IMR-90 (cell line): Measurements from ENCODE around the gene CD28. TPM values are rescaled to one million over a fixed set of nuclear protein-coding genes. Genes with fewer than 3 reads are reported as not detected.

Experiments used
- ATAC-seq: fragments of 200-7000 bp; cut with Tn5 transposase; 2 replicates; pipeline ENCODE4 v1.9.1; 2020; ENCODE audit warnings: low read depth, mild to moderate bottlenecking, moderate library complexity
- BruUV-seq: library from RNA; stranded (reverse); fragments of 400-500 nt; replicated peaks from 2 replicates; lab custom pipeline; 2021; lab: Mats Ljungman, UMichigan
- CTCF ChIA-PET: fragments of 300-600 bp; formaldehyde crosslinking; extraction: SDS; loops from one replicate; lab custom pipeline; 2021; ENCODE audit warnings: antibody characterized with exemption; lab: Yijun Ruan, JAX
- POLR2A ChIA-PET: fragments of 300-600 bp; sonication (Branson Sonifier 250); formaldehyde crosslinking; loops from one replicate; lab custom pipeline; 2022; ENCODE audit warnings: antibody characterized with exemption; ENCODE audit not compliant: unreplicated experiment; lab: Charles Lee
- DNase-seq: peaks from one replicate; pipeline ENCODE4 v3.0.0; 2013
- H2AFZ ChIP-seq: replicated peaks from 2 replicates; pipeline ENCODE3; 2013; ENCODE audit warnings: low read length, mild to moderate bottlenecking; ENCODE audit not compliant: poor library complexity
- H2AK5ac ChIP-seq: 2 replicates; pipeline ENCODE4 v1.6.1; 2013; ENCODE audit warnings: low read depth, low read length, inconsistent platforms
- H2AK9ac ChIP-seq: replicated peaks from 2 replicates; pipeline ENCODE3; 2013; ENCODE audit warnings: mild to moderate bottlenecking, low read depth, low read length, moderate library complexity; ENCODE audit not compliant: poor library complexity
- H2BK120ac ChIP-seq: 2 replicates; pipeline ENCODE4 v1.6.1; 2013; ENCODE audit warnings: low read depth, low read length, inconsistent platforms
- H2BK15ac ChIP-seq: 3 replicates; pipeline ENCODE4 v1.6.1; 2013; ENCODE audit warnings: low read depth, low read length, inconsistent platforms
- H2BK20ac ChIP-seq: 2 replicates; pipeline ENCODE4 v1.6.1; 2013; ENCODE audit warnings: low read depth, mild to moderate bottlenecking, inconsistent platforms, low read length, moderate library complexity
- H2BK5ac ChIP-seq: 2 replicates; pipeline ENCODE4 v1.6.1; 2013; ENCODE audit warnings: mild to moderate bottlenecking, low read depth, low read length, inconsistent platforms; ENCODE audit not compliant: poor library complexity, severe bottlenecking
- H3K14ac ChIP-seq: replicated peaks from 2 replicates; pipeline ENCODE4 v1.6.1; 2013; ENCODE audit warnings: low read depth, low read length, inconsistent platforms
- H3K18ac ChIP-seq: 2 replicates; pipeline ENCODE4 v1.6.1; 2013; ENCODE audit warnings: low read depth, low read length, control low read depth
- H3K23ac ChIP-seq: 2 replicates; pipeline ENCODE4 v1.6.1; 2013; ENCODE audit warnings: low read depth, low read length, inconsistent platforms
- H3K27ac ChIP-seq: 2 replicates; pipeline ENCODE4 v1.5.1; 2013; ENCODE audit warnings: mild to moderate bottlenecking, control low read depth, low read length; ENCODE audit not compliant: insufficient read depth
- H3K27me3 ChIP-seq: 2 replicates; pipeline ENCODE4 v1.6.1; 2013; ENCODE audit warnings: low read length; ENCODE audit not compliant: control insufficient read depth, insufficient read depth
- H3K36me3 ChIP-seq: 2 replicates; pipeline ENCODE4 v1.6.1; 2013; ENCODE audit warnings: low read length, mixed read lengths; ENCODE audit not compliant: control insufficient read depth, insufficient read depth
- H3K4ac ChIP-seq: 2 replicates; pipeline ENCODE4 v1.6.1; 2013; ENCODE audit warnings: low read depth, low read length, inconsistent platforms
- H3K4me1 ChIP-seq: 2 replicates; pipeline ENCODE4 v1.6.1; 2013; ENCODE audit warnings: low read length, mixed read lengths; ENCODE audit not compliant: control insufficient read depth, insufficient read depth
- H3K4me2 ChIP-seq: 2 replicates; pipeline ENCODE4 v1.6.1; 2013; ENCODE audit warnings: low read depth, mild to moderate bottlenecking, control low read depth, low read length, moderate library complexity
- H3K4me3 ChIP-seq: 2 replicates; pipeline ENCODE4 v1.5.1; 2013; ENCODE audit warnings: low read depth, mild to moderate bottlenecking, control low read depth, low read length, moderate library complexity; ENCODE audit not compliant: insufficient read depth
- H3K56ac ChIP-seq: 2 replicates; pipeline ENCODE4 v1.6.1; 2013; ENCODE audit warnings: low read length, inconsistent platforms; ENCODE audit not compliant: insufficient read depth; ENCODE audit errors: extremely low read depth
- H3K79me1 ChIP-seq, 2 experiments: 2 replicates each; pipeline ENCODE4 v1.6.1; 2013; ENCODE audit warnings: low read length in 2 of 2, inconsistent platforms in 1 of 2, low read depth in 1 of 2
- H3K9ac ChIP-seq: 2 replicates; pipeline ENCODE4 v1.6.1; 2013; ENCODE audit warnings: low read depth, low read length, control low read depth
- H3K9me1 ChIP-seq: 2 replicates; pipeline ENCODE4 v1.6.1; 2013; ENCODE audit warnings: low read length, inconsistent platforms; ENCODE audit not compliant: insufficient read depth
- H3K9me3 ChIP-seq: 2 replicates; pipeline ENCODE4 v1.6.1; 2013; ENCODE audit warnings: low read length; ENCODE audit not compliant: control insufficient read depth, insufficient read depth
- H4K20me1 ChIP-seq: 2 replicates; pipeline ENCODE4 v1.6.1; 2013; ENCODE audit warnings: low read length, inconsistent platforms; ENCODE audit not compliant: insufficient read depth
- H4K5ac ChIP-seq: 2 replicates; pipeline ENCODE4 v1.6.1; 2013; ENCODE audit warnings: mild to moderate bottlenecking, low read depth, low read length, control low read depth
- H4K8ac ChIP-seq, 2 experiments: 2 replicates each; pipeline ENCODE4 v1.6.1; 2013; ENCODE audit warnings: low read depth in 2 of 2, low read length in 2 of 2, control low read depth in 1 of 2, inconsistent platforms in 1 of 2
- H4K91ac ChIP-seq: 2 replicates; pipeline ENCODE4 v1.6.1; 2013; ENCODE audit warnings: low read depth, low read length, inconsistent platforms; ENCODE audit not compliant: insufficient read depth
- BHLHE40 ChIP-seq: fragments of 150-350 bp; IDR thresholded peaks from 2 replicates; pipeline ENCODE4 v1.6.1; 2016; ENCODE audit warnings: mild to moderate bottlenecking, low read depth, low read length
- CEBPB ChIP-seq: IDR thresholded peaks from 2 replicates; pipeline ENCODE4 v1.6.1; 2012; ENCODE audit warnings: low read depth, low read length, improper control_type of control experiment
- CHD1 ChIP-seq: IDR thresholded peaks from 2 replicates; pipeline ENCODE4 v1.6.1; 2012; ENCODE audit warnings: low read depth, low read length, improper control_type of control experiment
- CTCF ChIP-seq: conservative IDR thresholded peaks from 2 replicates; pipeline ENCODE4 v1.5.1; 2012; ENCODE audit warnings: mild to moderate bottlenecking, low read depth, low read length, improper control_type of control experiment
- ELK1 ChIP-seq: fragments of 150-350 bp; IDR thresholded peaks from 2 replicates; pipeline ENCODE4 v1.6.1; 2016; ENCODE audit warnings: low read depth, mild to moderate bottlenecking, low read length, moderate library complexity, borderline replicate concordance
- FOS ChIP-seq: fragments of 150-350 bp; IDR thresholded peaks from 2 replicates; pipeline ENCODE4 v1.6.1; 2016; ENCODE audit warnings: low read depth, low read length
- MAFK ChIP-seq: IDR thresholded peaks from 2 replicates; pipeline ENCODE4 v1.6.1; 2012; ENCODE audit warnings: low read depth, low read length, improper control_type of control experiment
- MAZ ChIP-seq: IDR thresholded peaks from 2 replicates; pipeline ENCODE4 v1.6.1; 2012; ENCODE audit warnings: low read depth, mild to moderate bottlenecking, low read length, improper control_type of control experiment, moderate library complexity, borderline replicate concordance
- MXI1 ChIP-seq: IDR thresholded peaks from 2 replicates; pipeline ENCODE4 v1.6.1; 2012; ENCODE audit warnings: low read depth, mild to moderate bottlenecking, low read length, moderate library complexity, borderline replicate concordance
- NFE2L2 ChIP-seq: fragments of 150-350 bp; IDR thresholded peaks from 2 replicates; pipeline ENCODE4 v1.6.1; 2016; ENCODE audit warnings: low read depth, mild to moderate bottlenecking, low read length
- POLR2A ChIP-seq: IDR thresholded peaks from 2 replicates; pipeline ENCODE4 v1.6.1; 2012; ENCODE audit warnings: mild to moderate bottlenecking, low read depth, low read length
- RAD21 ChIP-seq: IDR thresholded peaks from 2 replicates; pipeline ENCODE4 v1.6.1; 2012; ENCODE audit warnings: low read length, improper control_type of control experiment
- RCOR1 ChIP-seq: IDR thresholded peaks from 2 replicates; pipeline ENCODE4 v1.6.1; 2012; ENCODE audit warnings: mild to moderate bottlenecking, low read length, improper control_type of control experiment; ENCODE audit not compliant: insufficient replicate concordance
- RFX5 ChIP-seq: IDR thresholded peaks from 2 replicates; pipeline ENCODE4 v1.8.0; 2012; ENCODE audit warnings: low read depth, mild to moderate bottlenecking, low read length, moderate library complexity
- SMC3 ChIP-seq: fragments of 150-350 bp; IDR thresholded peaks from 2 replicates; pipeline ENCODE4 v1.6.1; 2016; ENCODE audit warnings: low read depth, mild to moderate bottlenecking, antibody characterized with exemption, low read length, moderate library complexity
- USF2 ChIP-seq: fragments of 150-350 bp; IDR thresholded peaks from 2 replicates; pipeline ENCODE4 v1.6.1; 2017; ENCODE audit warnings: mild to moderate bottlenecking, antibody characterized with exemption, low read length, low read depth
- WGBS, 2 experiments: methylation state at CpG; one replicate each; pipeline versions ENCODE4 v1.1.5 to v1.1.7; 2013; ENCODE audit warnings: missing lambda C conversion rate in 2 of 2; ENCODE audit not compliant: insufficient read length in 1 of 2; ENCODE audit errors: extremely low coverage in 2 of 2; 5-methylcytosine and 5-hydroxymethylcytosine counted together
- dilution Hi-C: fragments of 300-500 bp; cut with HindIII; formaldehyde crosslinking; loops from one replicate; pipeline ENCODE4 v1.14.3; 2018; ENCODE audit warnings: low sequenced_read_pairs; ENCODE audit not compliant: unreplicated experiment
- in situ Hi-C: fragments of 300-500 bp; cut with MboI; formaldehyde crosslinking; loops from 3 replicates; pipeline ENCODE4 v1.14.3; 2019; ENCODE audit warnings: low sequenced_read_pairs, inconsistent platforms, mixed read lengths
- intact Hi-C: fragments of 100-400 bp; cut with micrococcal nuclease; formaldehyde crosslinking; loops from 2 replicates; pipeline ENCODE4 v1.10.0; 2022
- polyA plus RNA-seq, 3 experiments: library from polyadenylated mRNA; depleted of rRNA; stranded (reverse); fragments of >200 nt; gene quantifications; 2 replicates each; pipeline ENCODE4 v1.2.3, GENCODE V29; 2012; ENCODE audit warnings: low replicate concordance in 1 of 3
- total RNA-seq: library from RNA; depleted of rRNA; stranded (reverse); fragments of >200 nt; gene quantifications from 2 replicates; pipeline ENCODE4 v1.2.3, GENCODE V29; 2012

CD28 gene
- total and polyA plus RNA-seq, 2 of the 4 experiments (the other 2 are of a cell fraction): not detected

- 0 out of 2 replicates have a peak, but pooled peaks cover 2% of the 10 kb centered on the region for H3K9me1 ChIP-seq
- no peaks in the 10 kb centered on the region for H3K79me1 ChIP-seq
- no peak overlapping the region for H3K27ac ChIP-seq
- H4K8ac ChIP-seq: no peak overlapping the region
- H2AK9ac ChIP-seq: no peak overlapping the region
- no peak overlapping the region for H2BK15ac ChIP-seq
- in situ Hi-C loops (no loop called here), intact Hi-C loops (no loop called here), dilution Hi-C loops (no loop called here)
- no peak overlapping the region for H2BK5ac ChIP-seq
- POLR2A ChIA-PET: no interaction called here
- no TSS peak for BruUV-seq
- H3K27me3 ChIP-seq: no peaks in the 10 kb centered on the region
- H2BK120ac ChIP-seq: no peak overlapping the region
- no peak overlapping the region for H4K91ac ChIP-seq
- ATAC-seq: no peak
- 50% methylated on average over 4 of the region's 5 CpGs; no CpG with 5 or more reads in 1 of the 2 experiments for WGBS, 2 experiments
- no peak for TF ChIP-seq NFE2L2
- TF ChIP-seq POLR2A: no peak
- TF ChIP-seq RFX5: no peak
- no peak for TF ChIP-seq RAD21
- TF ChIP-seq SMC3: no peak
- no peak for TF ChIP-seq MAZ
- TF ChIP-seq BHLHE40: no peak
- TF ChIP-seq CTCF: no peak
- no peak for TF ChIP-seq FOS
- no peak for TF ChIP-seq CHD1
- TF ChIP-seq USF2: no peak
- TF ChIP-seq MAFK: no peak
- TF ChIP-seq RCOR1: no peak
- TF ChIP-seq MXI1: no peak
- no peak for TF ChIP-seq CEBPB
- TF ChIP-seq ELK1: no peak
- no peak overlapping the region for H3K23ac ChIP-seq
- no peaks in the 10 kb centered on the region for H3K9me3 ChIP-seq
- H3K4me1 ChIP-seq: peaks cover 7% of the 10 kb centered on the region; the same call in 1 of the 2 replicates
- no peak overlapping the region for H3K4me3 ChIP-seq
- H3K9ac ChIP-seq: no peak overlapping the region
- H4K5ac ChIP-seq: no peak overlapping the region
- no peak overlapping the region for H3K14ac ChIP-seq
- H3K18ac ChIP-seq: no peak overlapping the region
- no peak overlapping the region for H3K4ac ChIP-seq
- CTCF ChIA-PET: no interaction called here
- no peak overlapping the region for H2AK5ac ChIP-seq
- no peaks in the 10 kb centered on the region for H4K20me1 ChIP-seq
- no peak overlapping the region for H2BK20ac ChIP-seq
- DNase-seq: no peak
- no peak overlapping the region for H2AFZ ChIP-seq
- H3K4me2 ChIP-seq: no peak overlapping the region
- H3K56ac ChIP-seq: no peak overlapping the region
- H3K36me3 ChIP-seq: no peaks in the 10 kb centered on the region
Observed at GRCh38 chr2:203692031-203692710, 14.3 kb upstream of the CD28 start.
